HepG2 (cell line): ENCODE measurements around the gene CMPK2. TPM values are rescaled to one million over a fixed set of nuclear protein-coding genes. Genes with fewer than 3 reads are reported as not detected.
A peak's percentile ranks its signal among the peaks of the same experiment; 100 is the strongest.

Experiments
- FOXJ3 ChIP-seq: sonication (generic); formaldehyde crosslinking; IDR thresholded peaks from 2 replicates; pipeline ENCODE4 v1.4.0; 2020; ENCODE audit warnings: missing genetic modification reagents, mild to moderate bottlenecking, borderline replicate concordance
- HHEX ChIP-seq: IDR thresholded peaks from 2 replicates; pipeline ENCODE4 v1.6.1; 2016; ENCODE audit warnings: control low read depth
- ZNF317 ChIP-seq: sonication (generic); formaldehyde crosslinking; IDR thresholded peaks from 2 replicates; pipeline ENCODE4 v1.5.0; 2020; ENCODE audit warnings: mild to moderate bottlenecking, missing genetic modification reagents
- ZNF879 ChIP-seq: sonication (generic); formaldehyde crosslinking; IDR thresholded peaks from 2 replicates; pipeline ENCODE4 v1.8.1; 2023; ENCODE audit warnings: missing genetic modification reagents
- ZSCAN12 ChIP-seq: sonication (generic); formaldehyde crosslinking; IDR thresholded peaks from 2 replicates; pipeline ENCODE4 v1.9.0; 2021; ENCODE audit warnings: mild to moderate bottlenecking, missing genetic modification reagents
- polyA plus RNA-seq, 8 experiments: library from polyadenylated mRNA; depleted of rRNA in 3 of 8; stranded (reverse) in 7 of 8; unstranded in 1 of 8; fragments of >200 nt; fragmentation: Illumina TruSeq in 4 of 8; extraction: Trizol in 4 of 8; gene quantifications; 2 replicates each; pipeline versions ENCODE4 v1.2.1 to v1.2.3, GENCODE V29; 2011 to 2016; ENCODE audit warnings: low read depth in 4 of 8, missing spikeins in 1 of 8, mixed read lengths in 1 of 8; ENCODE audit not compliant: insufficient read depth in 1 of 8
- total RNA-seq, 5 experiments: library from RNA; depleted of rRNA; stranded (reverse); fragments of >200 nt; fragmentation: Illumina TruSeq; extraction: Trizol; gene quantifications; 2 replicates each; pipeline ENCODE4 v1.2.3, GENCODE V29; 2016; ENCODE audit warnings: low read depth in 1 of 5
- TF ChIP-seq, protein P1 (sequence below): sonication (generic); formaldehyde crosslinking; IDR thresholded peaks from 2 replicates; pipeline ENCODE4 v1.8.0; 2022; ENCODE audit warnings: missing genetic modification reagents, mild to moderate bottlenecking, moderate library complexity, borderline replicate concordance
- TF ChIP-seq, protein P2 (sequence below): sonication (generic); formaldehyde crosslinking; IDR thresholded peaks from 2 replicates; pipeline ENCODE4 v1.4.0; 2020; ENCODE audit warnings: missing genetic modification reagents
- TF ChIP-seq, protein P3 (sequence below), 2 experiments: fragments of 450-650 bp in 1 of 2; sonication (generic) in 1 of 2; formaldehyde crosslinking in 1 of 2; IDR thresholded peaks; 2 replicates each; pipeline versions ENCODE4 v1.6.1 to v1.8.0; 2016 to 2022; ENCODE audit warnings: antibody characterized with exemption in 1 of 2, mild to moderate bottlenecking in 1 of 2, missing genetic modification reagents in 1 of 2

The CMPK2 gene
- total and polyA plus RNA-seq, 2 of the 13 experiments (the other 11 are each of a cell fraction or from before 2014, with no cell fraction given), result 0.04 to 1.0 TPM

DNA sequence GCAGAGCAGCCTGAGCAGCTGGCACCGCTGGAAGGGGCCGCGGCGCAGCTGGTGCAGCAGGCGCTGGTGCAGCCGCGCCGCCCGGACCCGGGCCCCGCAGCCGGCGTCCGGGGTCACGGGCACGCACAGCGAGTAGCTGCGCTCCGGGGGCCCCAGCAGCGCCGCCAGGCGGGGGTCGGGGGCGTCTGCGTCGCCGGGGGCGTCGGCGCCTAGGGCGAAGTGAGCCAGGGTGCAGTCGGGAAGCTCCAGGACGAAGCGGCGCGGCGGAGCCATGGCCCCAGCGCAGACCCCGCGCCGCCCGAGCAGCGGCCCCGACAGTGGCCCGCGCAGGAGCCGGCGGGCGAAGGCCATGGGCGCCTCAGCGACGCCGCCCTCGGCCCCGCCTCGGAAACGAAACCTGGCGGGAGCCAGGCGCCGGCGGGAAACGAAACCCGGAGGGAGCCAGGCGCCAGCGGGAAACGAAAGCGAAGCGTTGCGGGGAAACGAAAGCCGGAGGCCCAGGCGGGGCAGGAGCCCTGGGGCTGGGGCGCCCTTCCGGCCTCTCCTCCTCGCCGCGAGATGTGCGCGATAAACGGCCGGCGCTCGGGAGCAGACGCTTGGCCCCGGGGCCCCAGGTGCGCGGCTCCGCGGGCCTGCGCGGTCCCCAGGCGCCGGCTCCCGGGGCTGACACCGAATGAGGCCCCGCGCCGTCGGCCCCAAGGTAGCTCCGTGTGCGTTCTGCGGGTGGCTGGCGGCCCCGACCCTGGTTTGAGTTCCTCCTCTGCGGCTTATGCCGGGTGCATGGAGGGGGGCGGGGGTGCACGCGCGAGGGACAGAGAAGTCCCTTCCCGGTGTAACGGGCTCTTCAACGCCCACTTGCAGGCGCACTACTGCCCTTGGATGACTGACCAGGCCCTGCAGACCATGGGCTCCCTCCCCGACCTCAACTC is at the start of gene CMPK2 (continued):
- TF ChIP-seq, protein P1, sequence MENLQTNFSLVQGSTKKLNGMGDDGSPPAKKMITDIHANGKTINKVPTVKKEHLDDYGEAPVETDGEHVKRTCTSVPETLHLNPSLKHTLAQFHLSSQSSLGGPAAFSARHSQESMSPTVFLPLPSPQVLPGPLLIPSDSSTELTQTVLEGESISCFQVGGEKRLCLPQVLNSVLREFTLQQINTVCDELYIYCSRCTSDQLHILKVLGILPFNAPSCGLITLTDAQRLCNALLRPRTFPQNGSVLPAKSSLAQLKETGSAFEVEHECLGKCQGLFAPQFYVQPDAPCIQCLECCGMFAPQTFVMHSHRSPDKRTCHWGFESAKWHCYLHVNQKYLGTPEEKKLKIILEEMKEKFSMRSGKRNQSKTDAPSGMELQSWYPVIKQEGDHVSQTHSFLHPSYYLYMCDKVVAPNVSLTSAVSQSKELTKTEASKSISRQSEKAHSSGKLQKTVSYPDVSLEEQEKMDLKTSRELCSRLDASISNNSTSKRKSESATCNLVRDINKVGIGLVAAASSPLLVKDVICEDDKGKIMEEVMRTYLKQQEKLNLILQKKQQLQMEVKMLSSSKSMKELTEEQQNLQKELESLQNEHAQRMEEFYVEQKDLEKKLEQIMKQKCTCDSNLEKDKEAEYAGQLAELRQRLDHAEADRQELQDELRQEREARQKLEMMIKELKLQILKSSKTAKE (CRISPR knock-in tag), result no peak
- 0 out of 2 replicates have a peak, but pooled peaks have one; percentile 51 for TF ChIP-seq ZNF317
- no peak for TF ChIP-seq ZSCAN12 (CRISPR knock-in tag)
- TF ChIP-seq, protein P2, sequence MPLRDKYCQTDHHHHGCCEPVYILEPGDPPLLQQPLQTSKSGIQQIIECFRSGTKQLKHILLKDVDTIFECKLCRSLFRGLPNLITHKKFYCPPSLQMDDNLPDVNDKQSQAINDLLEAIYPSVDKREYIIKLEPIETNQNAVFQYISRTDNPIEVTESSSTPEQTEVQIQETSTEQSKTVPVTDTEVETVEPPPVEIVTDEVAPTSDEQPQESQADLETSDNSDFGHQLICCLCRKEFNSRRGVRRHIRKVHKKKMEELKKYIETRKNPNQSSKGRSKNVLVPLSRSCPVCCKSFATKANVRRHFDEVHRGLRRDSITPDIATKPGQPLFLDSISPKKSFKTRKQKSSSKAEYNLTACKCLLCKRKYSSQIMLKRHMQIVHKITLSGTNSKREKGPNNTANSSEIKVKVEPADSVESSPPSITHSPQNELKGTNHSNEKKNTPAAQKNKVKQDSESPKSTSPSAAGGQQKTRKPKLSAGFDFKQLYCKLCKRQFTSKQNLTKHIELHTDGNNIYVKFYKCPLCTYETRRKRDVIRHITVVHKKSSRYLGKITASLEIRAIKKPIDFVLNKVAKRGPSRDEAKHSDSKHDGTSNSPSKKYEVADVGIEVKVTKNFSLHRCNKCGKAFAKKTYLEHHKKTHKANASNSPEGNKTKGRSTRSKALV, result peak; percentile 89; the same call in 1 of the 2 replicates
- 0 out of 2 replicates have a peak, but pooled peaks have one; percentile 57 for TF ChIP-seq ZNF879
- TF ChIP-seq HHEX (CRISPR knock-in tag), result no peak
- TF ChIP-seq, protein P3, sequence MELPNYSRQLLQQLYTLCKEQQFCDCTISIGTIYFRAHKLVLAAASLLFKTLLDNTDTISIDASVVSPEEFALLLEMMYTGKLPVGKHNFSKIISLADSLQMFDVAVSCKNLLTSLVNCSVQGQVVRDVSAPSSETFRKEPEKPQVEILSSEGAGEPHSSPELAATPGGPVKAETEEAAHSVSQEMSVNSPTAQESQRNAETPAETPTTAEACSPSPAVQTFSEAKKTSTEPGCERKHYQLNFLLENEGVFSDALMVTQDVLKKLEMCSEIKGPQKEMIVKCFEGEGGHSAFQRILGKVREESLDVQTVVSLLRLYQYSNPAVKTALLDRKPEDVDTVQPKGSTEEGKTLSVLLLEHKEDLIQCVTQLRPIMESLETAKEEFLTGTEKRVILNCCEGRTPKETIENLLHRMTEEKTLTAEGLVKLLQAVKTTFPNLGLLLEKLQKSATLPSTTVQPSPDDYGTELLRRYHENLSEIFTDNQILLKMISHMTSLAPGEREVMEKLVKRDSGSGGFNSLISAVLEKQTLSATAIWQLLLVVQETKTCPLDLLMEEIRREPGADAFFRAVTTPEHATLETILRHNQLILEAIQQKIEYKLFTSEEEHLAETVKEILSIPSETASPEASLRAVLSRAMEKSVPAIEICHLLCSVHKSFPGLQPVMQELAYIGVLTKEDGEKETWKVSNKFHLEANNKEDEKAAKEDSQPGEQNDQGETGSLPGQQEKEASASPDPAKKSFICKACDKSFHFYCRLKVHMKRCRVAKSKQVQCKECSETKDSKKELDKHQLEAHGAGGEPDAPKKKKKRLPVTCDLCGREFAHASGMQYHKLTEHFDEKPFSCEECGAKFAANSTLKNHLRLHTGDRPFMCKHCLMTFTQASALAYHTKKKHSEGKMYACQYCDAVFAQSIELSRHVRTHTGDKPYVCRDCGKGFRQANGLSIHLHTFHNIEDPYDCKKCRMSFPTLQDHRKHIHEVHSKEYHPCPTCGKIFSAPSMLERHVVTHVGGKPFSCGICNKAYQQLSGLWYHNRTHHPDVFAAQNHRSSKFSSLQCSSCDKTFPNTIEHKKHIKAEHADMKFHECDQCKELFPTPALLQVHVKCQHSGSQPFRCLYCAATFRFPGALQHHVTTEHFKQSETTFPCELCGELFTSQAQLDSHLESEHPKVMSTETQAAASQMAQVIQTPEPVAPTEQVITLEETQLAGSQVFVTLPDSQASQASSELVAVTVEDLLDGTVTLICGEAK (IDR thresholded peaks at IDR 0.05), result no peak
- TF ChIP-seq, protein P3 (CRISPR knock-in tag; IDR thresholded peaks at IDR 0.05), result peak; percentile 62; the same call in 1 of the 2 replicates
- no peak for TF ChIP-seq FOXJ3
